Measurements from ENCODE around the gene BCLAF1.

The BCLAF1 gene, protein sequence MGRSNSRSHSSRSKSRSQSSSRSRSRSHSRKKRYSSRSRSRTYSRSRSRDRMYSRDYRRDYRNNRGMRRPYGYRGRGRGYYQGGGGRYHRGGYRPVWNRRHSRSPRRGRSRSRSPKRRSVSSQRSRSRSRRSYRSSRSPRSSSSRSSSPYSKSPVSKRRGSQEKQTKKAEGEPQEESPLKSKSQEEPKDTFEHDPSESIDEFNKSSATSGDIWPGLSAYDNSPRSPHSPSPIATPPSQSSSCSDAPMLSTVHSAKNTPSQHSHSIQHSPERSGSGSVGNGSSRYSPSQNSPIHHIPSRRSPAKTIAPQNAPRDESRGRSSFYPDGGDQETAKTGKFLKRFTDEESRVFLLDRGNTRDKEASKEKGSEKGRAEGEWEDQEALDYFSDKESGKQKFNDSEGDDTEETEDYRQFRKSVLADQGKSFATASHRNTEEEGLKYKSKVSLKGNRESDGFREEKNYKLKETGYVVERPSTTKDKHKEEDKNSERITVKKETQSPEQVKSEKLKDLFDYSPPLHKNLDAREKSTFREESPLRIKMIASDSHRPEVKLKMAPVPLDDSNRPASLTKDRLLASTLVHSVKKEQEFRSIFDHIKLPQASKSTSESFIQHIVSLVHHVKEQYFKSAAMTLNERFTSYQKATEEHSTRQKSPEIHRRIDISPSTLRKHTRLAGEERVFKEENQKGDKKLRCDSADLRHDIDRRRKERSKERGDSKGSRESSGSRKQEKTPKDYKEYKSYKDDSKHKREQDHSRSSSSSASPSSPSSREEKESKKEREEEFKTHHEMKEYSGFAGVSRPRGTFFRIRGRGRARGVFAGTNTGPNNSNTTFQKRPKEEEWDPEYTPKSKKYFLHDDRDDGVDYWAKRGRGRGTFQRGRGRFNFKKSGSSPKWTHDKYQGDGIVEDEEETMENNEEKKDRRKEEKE

DNA sequence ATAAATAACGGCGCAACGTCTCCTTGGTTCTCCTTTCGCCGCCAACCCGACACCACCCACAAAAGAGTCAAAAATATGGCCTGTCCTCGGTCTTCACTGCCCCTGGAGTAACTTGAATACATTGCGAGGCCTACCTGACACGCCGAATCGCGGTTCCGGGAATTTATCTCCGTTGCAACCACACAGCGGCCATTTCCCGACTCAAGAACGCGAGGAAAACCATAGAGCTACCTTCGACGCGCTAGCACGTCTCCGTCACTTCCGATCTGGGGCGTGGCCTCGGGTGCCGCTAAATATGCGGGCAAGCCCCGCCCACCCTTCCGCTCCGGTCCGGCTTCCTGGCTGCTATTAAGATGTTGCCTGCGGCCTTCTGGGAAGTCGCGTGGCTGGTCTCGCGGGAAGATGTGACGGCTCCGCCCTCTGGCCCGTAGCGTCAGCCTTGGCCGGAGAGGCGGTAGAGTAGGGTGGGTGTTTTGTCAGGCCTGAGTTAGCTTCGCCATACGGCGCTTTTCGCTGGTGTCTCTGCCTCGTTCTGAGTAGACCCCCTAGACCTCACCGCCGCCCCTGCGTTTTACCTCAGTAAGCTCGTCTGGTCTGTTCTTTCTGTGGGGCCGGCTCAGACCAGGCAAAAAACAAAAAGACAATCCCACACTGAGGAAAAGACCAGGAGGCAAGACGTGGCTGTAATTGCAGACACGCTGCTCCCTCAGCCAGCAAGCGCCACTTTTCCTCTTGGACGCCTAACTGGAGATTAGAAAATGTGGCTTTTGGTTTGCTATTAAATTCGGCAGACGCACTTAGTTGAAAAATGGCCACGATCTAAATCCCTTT lies at the start of gene BCLAF1:
Gene BCLAF1, minus strand, starts transcription at position 268 of the 831 bp plus-strand sequence. CDS start 9,980 bp downstream, outside the sequence.
- peak; percentile 91 for DNase-seq (ENCODE audit: low read depth)

DNA sequence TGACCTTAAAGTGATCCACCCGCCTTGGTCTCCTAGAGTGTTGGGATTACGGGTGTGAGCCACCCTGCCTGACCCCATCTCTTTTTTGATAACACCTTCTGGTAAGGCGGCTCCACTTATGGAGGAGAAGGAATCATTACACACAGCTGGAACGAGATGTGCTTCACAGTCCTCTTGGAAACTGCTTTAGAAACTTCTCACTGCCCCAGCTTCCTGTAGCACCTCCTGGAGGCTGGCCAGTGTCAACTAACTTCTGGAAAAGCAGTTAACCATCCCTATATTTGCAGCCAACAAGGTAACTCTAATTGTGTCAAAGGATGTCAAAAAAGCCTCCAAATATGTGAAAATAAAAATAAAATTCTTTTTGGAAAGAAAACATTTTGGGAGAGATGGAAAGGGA lies 48.8 kb upstream of the BCLAF1 start:
- DNase-seq (ENCODE audit: low read depth) = no peak

DNA sequence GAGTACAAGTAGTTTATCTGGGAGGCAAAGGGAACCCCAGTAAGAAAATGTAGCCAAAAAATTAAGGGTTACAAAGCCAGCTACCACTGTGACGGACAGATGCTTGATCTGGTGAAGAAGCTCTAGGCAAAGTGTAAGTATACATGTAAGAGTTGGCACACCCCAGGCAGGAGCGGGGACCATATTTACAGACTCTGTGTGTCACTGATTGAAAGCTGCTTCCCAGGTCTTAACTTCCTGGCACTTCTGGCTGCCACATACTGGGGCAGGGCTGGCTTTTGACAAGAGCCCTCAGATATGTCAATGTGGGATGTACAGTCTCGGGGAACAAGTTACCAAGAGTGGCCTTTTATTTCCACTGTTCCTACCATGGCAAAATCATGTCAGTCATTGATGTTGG lies 48.0 kb upstream of the BCLAF1 start:
- no peak for DNase-seq (ENCODE audit: low read depth)

DNA sequence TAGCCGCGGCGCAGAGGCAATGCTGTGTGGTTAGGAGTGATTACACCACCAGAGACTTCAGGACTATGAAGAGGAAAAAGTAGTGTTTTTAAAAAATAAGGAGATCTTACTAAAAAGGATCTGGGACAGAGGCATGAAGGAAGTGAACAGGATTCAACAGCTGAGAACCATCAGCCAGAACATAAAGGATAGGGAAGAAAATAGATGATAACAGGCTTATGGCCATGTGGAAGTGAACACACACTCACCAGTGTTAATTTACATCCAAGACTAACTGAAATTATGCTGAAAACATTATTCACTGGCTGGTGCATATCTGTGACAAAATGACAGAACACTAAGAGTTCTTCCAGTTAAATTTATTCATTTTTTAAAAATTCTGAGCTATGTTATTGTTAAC lies 47.5 kb upstream of the BCLAF1 start:
- no peak for DNase-seq (ENCODE audit: low read depth)

DNA sequence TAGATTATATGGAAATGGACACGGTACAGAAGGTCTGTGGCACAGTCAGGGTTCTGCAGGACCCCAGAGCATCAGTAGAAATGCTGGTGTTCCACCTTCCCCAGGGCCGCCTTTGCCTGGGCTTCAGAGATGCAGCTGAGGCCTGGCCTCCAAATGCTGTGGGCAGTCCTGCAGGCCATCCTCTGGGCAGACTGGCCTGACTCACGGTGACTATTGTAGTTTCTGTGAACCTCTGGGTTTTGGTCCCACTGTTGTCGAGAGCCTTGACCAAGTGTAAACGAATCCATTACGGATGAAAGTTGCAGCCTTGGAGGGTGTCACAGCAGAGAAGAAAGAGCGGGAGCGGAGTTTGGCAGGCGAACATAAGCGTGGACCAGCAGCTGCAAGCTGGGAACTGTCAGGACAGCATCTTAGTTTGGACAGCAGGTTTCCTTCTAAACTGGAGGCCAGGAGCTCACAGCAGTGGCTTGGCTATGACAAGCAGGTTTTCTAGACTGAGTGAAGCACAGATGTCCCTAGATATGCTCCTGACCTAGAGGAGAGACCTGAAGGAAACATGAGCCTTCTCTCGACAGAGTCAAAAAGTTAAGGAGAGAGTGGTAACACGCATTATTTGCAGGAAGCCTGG lies 46.2 kb upstream of the BCLAF1 start:
- no peak for DNase-seq (ENCODE audit: low read depth)

DNA sequence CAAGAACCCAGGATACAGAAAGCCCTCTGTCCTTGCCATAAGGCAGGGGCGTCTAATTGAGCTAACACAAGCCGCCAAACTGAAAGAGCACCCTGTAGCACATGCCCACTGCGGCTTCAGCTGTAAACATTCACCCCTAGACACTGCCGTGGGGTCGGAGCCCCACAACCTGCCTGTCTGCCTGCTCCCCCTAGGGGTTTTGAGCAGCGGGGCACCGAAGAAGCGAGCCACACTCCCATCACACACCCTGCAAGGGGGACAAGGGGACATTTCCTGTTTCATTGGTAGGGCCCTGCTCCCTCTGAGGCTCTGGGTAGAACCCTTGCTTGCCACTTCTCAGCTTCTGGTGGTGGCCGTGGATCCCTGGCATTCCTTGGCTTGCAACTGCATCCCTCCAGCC lies 45.2 kb upstream of the BCLAF1 start:
- DNase-seq (ENCODE audit: low read depth) = no peak

DNA sequence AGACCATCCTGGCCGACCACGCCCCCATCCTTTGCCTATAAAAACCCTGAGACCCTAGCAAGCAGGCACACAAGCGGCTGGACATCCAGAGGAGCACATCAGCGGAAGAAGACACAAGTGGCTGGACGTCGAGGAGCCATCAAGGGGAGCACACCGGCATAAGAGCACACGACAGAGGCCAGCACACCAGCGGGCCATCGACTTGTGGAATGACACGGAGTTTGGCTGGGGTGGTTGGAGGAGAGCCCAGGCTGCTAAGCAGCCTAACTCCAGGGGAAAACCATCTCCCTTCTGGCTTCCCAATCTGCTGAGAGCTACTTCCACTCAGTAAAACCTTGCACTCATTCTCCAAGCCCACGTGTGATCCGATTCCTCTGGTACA lies 44.8 kb upstream of the BCLAF1 start:
- DNase-seq (ENCODE audit: low read depth) = no peak

DNA sequence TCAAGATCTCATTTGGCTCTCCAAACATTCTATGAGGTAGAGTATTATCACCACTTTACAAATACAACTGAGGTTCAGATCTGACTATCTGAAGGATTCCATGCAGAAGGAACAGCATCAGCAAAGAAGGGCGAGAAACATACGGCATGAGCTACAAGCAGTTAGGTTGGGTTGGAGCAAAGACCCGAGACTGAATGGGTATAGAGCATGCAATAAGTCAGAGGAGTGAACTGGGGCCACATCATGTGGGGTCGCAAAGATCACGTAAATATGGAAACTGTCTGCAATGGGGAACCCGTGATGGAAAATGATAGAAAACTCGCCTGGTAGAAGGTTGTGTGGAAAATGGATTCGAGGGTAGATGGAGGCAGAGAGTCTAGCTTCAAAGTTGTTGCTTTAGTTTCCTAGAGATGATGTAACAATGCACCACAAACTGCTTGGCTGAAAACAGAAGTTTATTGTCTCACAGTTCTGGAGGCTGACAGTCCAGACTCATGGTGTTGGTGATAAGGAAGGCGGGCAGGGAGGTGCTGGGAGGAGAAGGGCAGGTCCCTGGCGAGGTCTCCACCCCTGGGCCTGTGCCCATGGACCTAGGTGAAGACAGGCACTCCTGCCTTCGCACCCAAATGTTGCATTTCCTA lies 44.3 kb upstream of the BCLAF1 start:
- DNase-seq (ENCODE audit: low read depth) = no peak

DNA sequence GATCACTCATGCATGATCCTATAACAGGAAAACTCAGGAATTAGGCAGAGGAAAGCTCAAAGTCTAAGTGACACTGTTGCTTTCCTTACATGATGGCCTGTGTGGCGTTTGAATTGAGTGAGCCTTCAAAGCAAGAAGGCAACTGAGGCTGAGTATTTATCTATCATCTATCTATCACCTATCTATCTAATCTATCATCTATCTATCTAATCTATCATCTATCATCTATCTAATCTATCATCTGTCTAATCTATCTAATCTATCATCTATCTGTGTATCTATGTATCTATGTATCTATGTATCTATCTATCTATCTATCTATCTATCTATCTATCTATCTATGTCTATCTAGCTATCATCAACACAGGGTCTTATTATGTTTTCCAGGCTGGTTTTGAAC lies 41.8 kb upstream of the BCLAF1 start:
- DNase-seq (ENCODE audit: low read depth) = no peak

DNA sequence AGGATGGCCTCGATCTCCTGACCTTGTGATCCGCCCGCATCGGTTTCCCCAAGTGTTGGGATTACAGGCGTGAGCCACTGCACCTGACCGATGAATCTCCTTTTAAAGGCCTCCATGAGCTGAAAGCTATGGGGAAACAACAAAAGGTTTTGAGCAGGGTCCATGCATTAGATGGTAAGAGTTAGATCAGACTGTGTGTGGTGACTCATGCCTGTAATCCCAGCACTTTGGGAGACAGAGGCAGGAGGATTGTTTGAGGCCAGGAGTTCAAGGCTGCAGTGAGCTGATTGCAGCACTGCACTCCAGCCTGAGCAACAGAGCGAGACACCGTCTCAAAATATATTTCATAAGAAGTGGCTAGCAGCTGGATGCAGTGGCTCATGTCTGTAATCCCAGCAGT lies 41.0 kb upstream of the BCLAF1 start:
- DNase-seq (ENCODE audit: low read depth) = no peak

DNA sequence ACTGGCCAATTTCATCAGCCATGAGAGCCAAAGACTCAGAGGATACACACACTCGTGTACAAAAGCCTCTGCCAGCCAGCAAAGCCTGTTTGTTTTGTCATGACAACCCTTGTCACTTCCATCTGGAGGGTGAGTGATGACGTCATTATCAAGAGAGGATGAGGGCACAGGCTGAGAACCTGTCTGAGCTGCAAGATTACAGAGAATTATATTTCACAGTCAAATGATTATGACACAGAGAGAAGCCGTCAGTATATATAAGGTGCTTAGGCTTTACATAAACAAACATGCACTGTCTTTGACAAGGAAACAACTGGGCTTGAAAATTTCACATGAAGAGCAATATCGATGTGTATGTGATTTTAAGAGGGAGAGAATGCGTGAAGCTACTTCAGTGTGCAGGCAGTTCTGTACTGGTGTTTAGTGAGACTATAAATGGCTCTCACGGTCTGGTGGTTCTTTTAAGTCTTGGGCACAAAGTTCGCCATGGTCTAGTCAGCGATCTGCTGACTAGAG lies 36.5 kb upstream of the BCLAF1 start:
- DNase-seq (ENCODE audit: low read depth) = no peak

DNA sequence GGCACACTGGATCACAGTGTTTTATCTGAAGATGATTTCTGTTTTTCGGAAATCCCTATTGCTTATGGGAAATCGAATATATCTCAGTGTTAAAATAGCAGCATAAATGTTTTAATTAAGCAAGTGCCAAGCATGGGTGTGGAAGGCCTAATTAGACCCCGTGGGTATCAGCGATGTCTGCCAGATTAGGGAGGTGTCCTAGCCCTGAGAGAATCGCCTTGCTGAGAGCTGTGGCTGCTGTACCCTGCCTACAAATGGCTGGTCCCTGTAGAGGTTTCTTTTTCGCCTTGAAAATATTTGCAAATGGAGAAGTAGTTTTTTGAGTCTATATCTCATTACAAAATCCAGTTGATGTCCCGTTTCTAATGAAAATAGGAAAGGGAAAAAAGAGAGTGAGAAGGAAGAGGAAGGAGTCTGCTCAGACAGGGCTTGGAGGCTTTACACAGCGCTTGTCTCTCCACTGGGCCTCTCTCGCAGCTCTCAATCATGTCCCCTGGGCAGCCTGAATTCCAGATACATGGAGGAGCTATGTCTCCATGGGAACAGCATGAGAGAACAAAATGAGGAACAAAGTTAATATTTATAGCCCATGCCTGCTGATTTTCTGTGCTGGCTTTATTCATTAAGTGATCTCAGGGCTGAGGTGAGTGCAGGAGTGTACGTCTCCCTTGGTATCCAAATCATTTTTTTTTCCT lies 35.2 kb upstream of the BCLAF1 start:
- no peak for DNase-seq (ENCODE audit: low read depth)

DNA sequence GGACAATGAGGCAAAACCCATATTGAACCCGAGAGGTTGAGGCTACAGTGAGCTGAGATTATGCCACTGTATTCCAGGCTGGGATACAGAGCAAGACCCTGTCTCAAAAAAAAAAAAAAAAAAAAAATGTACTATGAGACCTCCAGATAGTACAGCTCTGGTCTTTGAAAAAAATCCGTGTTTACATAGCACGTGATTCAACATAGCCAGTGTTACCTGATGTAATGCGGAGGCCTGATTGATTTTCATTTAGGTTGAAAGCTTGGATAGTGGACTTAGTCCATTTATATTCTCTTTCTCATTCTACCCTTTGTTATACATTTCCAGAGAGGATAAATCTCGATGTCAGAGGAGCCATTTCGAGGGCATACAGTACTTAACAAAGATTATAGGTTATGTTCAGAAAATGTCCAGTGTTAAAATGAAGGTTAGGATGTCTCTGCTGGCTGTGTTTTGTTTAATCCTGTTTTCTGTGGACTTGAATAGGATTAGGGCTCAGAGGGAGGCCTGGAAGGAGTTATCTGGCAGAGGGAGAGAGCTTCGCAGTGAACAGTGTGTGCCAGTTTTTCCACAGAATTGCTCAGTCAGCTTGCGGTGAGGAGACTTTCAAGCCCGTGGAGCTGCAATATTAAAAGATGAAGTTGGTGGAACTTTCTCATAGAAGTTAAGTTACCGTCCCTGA lies 33.9 kb upstream of the BCLAF1 start:
- no peak for DNase-seq (ENCODE audit: low read depth)

DNA sequence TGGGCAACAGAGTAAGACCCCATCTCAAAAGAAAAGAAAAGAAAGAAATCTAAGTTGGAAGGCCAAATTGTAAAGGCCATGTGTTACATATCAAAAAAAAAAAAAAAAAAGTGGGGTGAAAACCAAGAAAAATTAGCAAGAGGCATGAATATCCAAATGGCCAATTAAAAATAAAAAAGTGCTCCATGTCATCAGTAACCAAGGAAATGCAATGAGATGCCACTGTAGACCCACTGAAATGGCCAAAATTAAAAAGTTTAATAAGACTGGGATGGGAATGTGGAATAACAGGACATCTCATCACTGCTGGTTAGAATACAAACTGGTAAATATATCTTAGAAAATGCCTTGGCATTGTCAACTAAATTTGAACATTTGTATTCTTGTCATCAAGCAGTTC lies 30.1 kb upstream of the BCLAF1 start:
- DNase-seq (ENCODE audit: low read depth) = no peak

DNA sequence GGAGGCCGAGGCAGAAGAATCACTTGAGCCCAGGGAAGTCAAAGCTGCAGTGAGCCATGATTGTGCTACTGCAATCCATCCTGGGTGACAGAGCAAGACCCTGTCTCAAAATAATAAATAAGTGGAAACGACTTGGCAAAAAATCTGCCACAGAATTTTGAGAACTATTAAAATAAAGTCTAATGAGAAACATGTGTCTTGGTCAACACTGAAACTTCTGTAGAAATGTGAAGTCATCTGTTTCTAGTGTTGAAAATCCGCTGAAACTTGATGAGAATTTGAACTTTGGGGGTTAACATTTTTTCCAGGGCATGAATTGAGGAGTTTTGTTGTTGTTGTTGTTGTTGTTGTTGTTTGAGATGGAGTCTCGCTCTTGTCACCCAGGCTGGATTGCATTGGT lies 29.0 kb upstream of the BCLAF1 start:
- DNase-seq (ENCODE audit: low read depth) = no peak

DNA sequence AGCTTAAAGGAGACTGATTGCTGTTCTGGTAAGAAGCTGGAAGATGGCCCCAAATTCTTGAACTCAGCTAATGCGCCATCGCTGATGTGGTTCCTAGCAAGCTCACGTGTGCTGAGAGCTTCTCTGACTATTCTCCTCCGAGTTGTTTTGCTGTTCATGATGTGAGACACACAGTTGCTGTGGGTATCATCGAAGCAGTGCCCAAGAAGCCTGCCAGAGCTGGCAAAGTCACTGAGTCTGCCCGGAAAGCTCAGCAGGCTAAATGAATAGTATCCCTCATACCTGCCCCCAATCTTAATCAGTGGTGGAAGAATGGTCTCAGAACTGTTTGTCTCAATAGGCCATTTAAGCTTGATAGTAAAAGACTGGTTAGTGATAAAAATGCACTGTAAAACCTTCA lies 28.3 kb upstream of the BCLAF1 start:
- DNase-seq (ENCODE audit: low read depth) = no peak

DNA sequence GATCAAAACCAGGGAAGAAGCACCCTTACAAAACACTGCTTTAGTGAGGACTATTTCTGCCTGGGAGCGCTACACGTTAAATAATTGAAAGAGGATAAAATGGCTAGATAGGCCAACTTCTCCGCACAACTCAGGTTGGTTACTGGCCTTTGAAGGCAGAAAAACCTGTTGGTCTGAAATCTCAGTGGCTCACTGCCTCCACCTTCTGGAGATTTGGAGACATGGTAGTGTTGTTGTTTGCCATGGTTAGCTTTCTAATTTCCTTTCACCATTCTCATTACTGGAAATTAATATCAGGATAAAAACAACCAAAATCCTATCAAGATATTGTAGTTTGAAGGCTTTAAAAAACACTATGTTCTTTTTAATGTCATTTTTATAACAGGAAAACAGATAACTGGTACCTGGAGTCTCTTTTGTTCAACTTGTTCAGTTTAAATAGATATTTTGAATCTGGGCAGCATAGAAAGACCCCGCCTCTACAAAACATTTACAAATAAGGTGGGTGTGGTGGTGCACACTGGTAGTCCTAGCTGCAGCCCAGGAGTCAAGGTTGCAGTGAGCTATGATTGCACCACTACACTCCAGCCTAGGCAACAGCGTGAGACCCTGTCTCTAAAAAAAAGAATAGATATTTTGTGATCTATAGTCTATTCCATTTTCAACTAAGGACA lies 27.5 kb upstream of the BCLAF1 start:
- DNase-seq (ENCODE audit: low read depth) = peak; percentile 11

DNA sequence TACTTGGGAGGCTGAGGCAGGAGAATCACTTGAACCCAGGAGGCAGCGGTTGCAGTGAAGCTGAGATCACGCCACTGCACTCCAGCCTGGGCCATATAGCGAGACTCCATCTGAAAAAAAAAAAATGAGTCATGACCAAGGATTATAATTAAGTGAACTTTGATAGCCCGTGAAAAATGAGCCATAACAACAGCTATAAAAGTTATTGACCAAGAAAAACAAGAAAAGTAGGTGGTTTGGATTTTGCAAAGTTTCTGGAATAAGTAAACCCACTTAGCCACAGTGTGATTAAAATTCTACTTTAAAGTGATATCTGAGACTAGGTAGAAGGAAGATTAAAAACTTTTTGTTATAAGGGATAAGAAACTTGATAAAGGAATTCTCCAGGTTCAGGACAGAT lies 25.9 kb upstream of the BCLAF1 start:
- no peak for DNase-seq (ENCODE audit: low read depth)

DNA sequence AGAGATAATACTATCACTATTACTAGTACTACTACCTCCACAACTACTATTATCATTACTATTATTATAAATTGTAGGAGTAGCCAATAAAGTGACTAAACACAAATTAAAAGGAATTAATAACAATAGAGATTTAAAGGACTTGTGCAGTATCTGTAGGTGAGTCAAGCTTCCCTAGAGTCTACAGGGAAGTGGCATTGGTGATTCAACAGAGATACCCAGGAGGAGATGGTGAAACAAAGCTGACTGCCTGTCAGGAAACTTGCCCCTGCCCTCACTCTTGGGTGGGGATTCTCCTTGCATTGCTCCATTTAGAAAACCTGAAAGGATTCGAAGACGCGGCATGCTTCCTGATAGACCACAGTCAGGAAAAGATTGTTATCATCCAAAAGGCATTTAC lies 23.3 kb upstream of the BCLAF1 start:
- DNase-seq (ENCODE audit: low read depth) = no peak
